ENCODE data around the gene TOM1L2. TPM values are rescaled to one million over a fixed set of nuclear protein-coding genes. Genes with fewer than 3 reads are reported as not detected.

TOM1L2 gene
- total and polyA plus RNA-seq, 12 donors = 46.4 to 331 (median 273) TPM

DNA sequence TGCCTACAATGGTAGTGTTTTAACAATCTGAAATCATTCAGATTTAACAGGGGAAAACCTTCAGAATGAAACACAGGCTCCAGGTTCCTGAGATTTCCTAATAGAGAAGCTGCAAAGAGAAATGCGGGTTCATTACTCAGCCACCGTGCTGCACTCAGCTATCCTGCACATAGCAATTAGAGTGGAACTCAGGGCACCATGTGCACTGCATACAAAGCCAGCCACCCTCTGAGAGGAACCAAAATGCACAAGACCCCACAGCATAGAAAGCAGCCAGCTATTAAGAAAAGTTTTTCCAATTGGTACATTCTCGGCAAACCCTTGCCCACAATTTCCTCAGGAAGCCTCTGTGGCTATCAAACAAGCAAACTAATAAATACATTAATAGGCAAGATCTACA is 37.4 kb downstream of the TOM1L2 start:
- H3K4me1 ChIP-seq = peaks cover 25 to 97% (median 67%) of the 10 kb centered on the region in 9 donors
- H3K27me3 ChIP-seq = no peaks in the 10 kb centered on the region
- no peak for DNase-seq
- H3K9me3 ChIP-seq = no peaks in the 10 kb centered on the region
- TF ChIP-seq, protein P1, sequence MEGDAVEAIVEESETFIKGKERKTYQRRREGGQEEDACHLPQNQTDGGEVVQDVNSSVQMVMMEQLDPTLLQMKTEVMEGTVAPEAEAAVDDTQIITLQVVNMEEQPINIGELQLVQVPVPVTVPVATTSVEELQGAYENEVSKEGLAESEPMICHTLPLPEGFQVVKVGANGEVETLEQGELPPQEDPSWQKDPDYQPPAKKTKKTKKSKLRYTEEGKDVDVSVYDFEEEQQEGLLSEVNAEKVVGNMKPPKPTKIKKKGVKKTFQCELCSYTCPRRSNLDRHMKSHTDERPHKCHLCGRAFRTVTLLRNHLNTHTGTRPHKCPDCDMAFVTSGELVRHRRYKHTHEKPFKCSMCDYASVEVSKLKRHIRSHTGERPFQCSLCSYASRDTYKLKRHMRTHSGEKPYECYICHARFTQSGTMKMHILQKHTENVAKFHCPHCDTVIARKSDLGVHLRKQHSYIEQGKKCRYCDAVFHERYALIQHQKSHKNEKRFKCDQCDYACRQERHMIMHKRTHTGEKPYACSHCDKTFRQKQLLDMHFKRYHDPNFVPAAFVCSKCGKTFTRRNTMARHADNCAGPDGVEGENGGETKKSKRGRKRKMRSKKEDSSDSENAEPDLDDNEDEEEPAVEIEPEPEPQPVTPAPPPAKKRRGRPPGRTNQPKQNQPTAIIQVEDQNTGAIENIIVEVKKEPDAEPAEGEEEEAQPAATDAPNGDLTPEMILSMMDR (IDR thresholded peaks at IDR 0.05) = no peak
- H3K4me3 ChIP-seq = no peak overlapping the region
- intact Hi-C loops (cut with DNase I) = loop anchor here in 1 of 10 donors (5.0 kb wide), 1 partner anchor 37 kb away; the partner anchor contains the start of genes DRC3 and TOM1L2
- H3K36me3 ChIP-seq = no peaks in the 10 kb centered on the region
- peak overlapping the region in 3 of 10 donors; percentile 1 to 22 (median 7) for H3K27ac ChIP-seq
- no peak for ATAC-seq
- 72 to 75% methylated on average over 3 of the region's 3 CpGs for WGBS, 2 donors

DNA sequence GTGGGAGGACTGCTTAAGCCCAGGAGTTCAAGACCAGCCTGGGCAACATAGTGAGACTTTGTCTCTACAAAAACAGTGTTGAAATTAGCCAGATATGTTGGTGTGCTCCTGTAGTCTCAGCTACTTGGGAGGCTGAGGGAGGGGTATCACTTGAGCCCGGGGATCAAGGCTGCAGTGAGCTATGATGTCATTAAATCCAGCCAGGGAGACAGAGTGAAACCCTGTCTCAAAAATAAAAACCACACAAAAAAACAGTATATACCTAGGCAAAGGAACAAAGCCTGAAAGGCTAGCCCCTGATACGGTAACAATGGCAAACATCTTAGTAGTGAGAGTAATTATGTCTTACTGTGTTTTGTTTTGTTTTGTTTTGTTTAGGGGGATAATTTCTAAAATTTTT is 38.0 kb downstream of the TOM1L2 start:
- Histone ChIP-seq H3K27ac (peak overlapping the region in 2 of 10 donors; percentile 1 to 7), H3K4me1 (peaks cover 26 to 97% (median 67%) of the 10 kb centered on the region in 9 donors), H3K9me3 (no peaks in the 10 kb centered on the region), H3K36me3 (no peaks in the 10 kb centered on the region), H3K4me3 (no peak overlapping the region), H3K27me3 (no peaks in the 10 kb centered on the region)
- intact Hi-C loops (cut with DNase I) = loop anchor here in 1 of 10 donors (5.0 kb wide), 1 partner anchor 38 kb away; the partner anchor contains the start of genes DRC3 and TOM1L2
- no peak for DNase-seq
- 65 to 83% methylated on average over 2 of the region's 2 CpGs for WGBS, 2 donors
- TF ChIP-seq, protein P1 (IDR thresholded peaks at IDR 0.05) = no peak
- no peak for ATAC-seq

DNA sequence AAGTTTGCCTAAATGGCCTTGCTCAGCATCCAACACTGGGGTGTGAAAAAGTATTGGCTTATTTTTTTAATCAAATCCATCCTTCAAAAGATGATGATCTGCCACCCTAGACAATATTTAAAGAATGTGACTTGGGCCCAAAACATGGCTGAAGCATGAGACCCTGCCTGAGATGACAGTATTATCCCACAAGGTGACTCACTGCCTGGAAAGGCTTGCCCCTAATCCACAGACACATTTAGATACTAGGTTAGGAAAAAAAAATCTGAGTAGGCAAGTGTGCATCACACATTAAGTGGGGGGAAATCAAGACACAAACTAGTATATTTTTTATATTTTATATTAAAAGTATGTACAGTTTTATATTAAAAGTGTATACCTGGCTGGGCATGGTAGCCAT is 38.4 kb downstream of the TOM1L2 start:
- H3K4me3 ChIP-seq = no peak overlapping the region
- intact Hi-C loops (cut with DNase I) = loop anchor here in 1 of 10 donors (5.0 kb wide), 1 partner anchor 39 kb away; the partner anchor contains the start of genes DRC3 and TOM1L2
- ATAC-seq (no peak), DNase-seq (no peak)
- H3K36me3 ChIP-seq = no peaks in the 10 kb centered on the region
- peaks cover 22 to 97% (median 68%) of the 10 kb centered on the region in 9 donors for H3K4me1 ChIP-seq
- peak overlapping the region in 1 of 10 donors; percentile 7 for H3K27ac ChIP-seq
- H3K27me3 ChIP-seq = no peaks in the 10 kb centered on the region
- H3K9me3 ChIP-seq = no peaks in the 10 kb centered on the region
- TF ChIP-seq, protein P1 (IDR thresholded peaks at IDR 0.05) = no peak

DNA sequence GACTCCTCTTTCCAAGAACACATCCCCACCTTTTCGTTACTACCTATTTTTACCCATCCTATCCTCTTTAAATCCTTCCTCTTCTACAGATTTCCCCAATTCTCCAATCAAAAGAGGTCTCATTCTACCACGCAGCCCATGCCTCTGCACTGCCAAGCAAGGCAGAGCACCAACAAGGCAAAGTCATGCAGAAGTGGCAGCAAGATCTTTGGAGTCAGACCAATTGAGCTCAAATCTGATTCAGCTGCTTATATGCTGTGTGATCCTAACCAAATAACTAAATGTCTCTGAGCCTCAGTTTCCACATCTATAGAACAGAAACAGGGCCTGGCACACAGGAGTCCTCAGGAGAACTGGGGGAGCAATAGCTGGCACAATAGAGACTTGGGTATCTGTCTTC is 41.0 kb downstream of the TOM1L2 start:
- H3K4me1 ChIP-seq = peaks cover 16 to 97% (median 66%) of the 10 kb centered on the region in 9 donors

More for the DNA sequence above, 41.0 kb downstream of the TOM1L2 start:
- intact Hi-C loops (cut with DNase I) = loop anchor here in 1 of 10 donors (5.0 kb wide), 1 partner anchor 41 kb away; the partner anchor contains the start of genes DRC3 and TOM1L2
- Histone ChIP-seq H3K4me3 (no peak overlapping the region), H3K9me3 (no peaks in the 10 kb centered on the region), H3K27ac (peak overlapping the region in 1 of 10 donors; percentile 27), H3K27me3 (no peaks in the 10 kb centered on the region), H3K36me3 (no peaks in the 10 kb centered on the region)
- WGBS, 2 donors = 66 to 77% methylated on average over 2 of the region's 2 CpGs
- TF ChIP-seq, protein P1 (IDR thresholded peaks at IDR 0.05) = no peak
- ATAC-seq (no peak), DNase-seq (no peak)

Data from heart right ventricle (tissue), 16 donors.